Lower leg skin (tissue), 4 donors: ENCODE measurements around the gene CD93. TPM values are rescaled to one million over a fixed set of nuclear protein-coding genes. Genes with fewer than 3 reads are reported as not detected.

ENCODE experiments used
- DNase-seq, 2 donors: peaks; one replicate each; pipeline ENCODE4 v3.0.0-alpha.2; 2019; ENCODE audit warnings: low spot score in 2 of 2
- H3K4me3 ChIP-seq: fragments of 200-600 bp; sonication (generic); 2 replicates; pipeline ENCODE4 v1.5.1; 2017; ENCODE audit warnings: mild to moderate bottlenecking, low read depth; ENCODE audit not compliant: poor library complexity, severe bottlenecking
- POLR2A ChIP-seq, 2 donors: fragments of 450-650 bp; IDR thresholded peaks; one replicate each; pipeline ENCODE4 v1.6.1; 2016 to 2017; ENCODE audit warnings: antibody characterized with exemption in 2 of 2, mild to moderate bottlenecking in 1 of 2, moderate library complexity in 1 of 2
- WGBS, 2 donors: methylation state at CpG; one replicate each; pipeline ENCODE4 v1.1.5; 2018; 5-methylcytosine and 5-hydroxymethylcytosine counted together
- intact Hi-C: fragments of 100-400 bp; cut with DNase I; formaldehyde crosslinking; loops from one replicate; pipeline ENCODE4 v1.15.0; 2023; ENCODE audit warnings: low total_unique reads
- total RNA-seq, 4 donors: library from RNA; depleted of rRNA; stranded (reverse); fragments of >200 nt; gene quantifications; one replicate each; pipeline ENCODE4 v1.1.0, GENCODE V29; 2016
- TF ChIP-seq, protein P1 (sequence below), 3 donors: fragments of 450-650 bp; IDR thresholded peaks; one replicate each; pipeline ENCODE4 v1.5.1; 2016; ENCODE audit warnings: antibody characterized with exemption in 3 of 3, mild to moderate bottlenecking in 3 of 3, moderate library complexity in 2 of 3

The CD93 gene
- total RNA-seq, 4 donors from 2014 or later: 12.6 to 44.3 (median 18.2) TPM

DNA sequence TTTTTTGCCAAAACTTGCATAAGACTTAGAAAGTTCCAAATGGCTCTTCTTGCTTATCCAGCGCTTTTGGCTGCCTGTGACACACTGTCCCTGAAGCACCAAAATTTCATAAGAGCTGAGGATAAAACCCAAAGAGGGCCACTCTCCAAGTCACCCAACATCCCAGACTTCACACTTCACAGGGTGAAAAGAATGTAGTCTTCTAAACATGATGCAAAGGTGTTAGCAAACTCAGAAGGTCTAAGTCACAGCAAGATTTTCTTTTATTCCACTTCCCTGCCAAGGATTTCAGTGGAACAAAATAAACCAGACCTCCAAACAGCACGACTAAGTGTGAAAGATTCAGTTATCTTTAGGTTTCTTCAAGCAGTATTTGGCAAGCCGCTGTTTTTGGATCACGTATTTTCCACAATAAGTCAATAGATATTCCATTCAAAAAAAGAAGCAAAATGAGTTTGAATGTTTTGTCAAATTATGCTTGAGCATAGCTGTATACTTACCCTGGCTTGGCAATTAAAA is 44.6 kb upstream of the CD93 start:
- no peak for DNase-seq
- TF ChIP-seq POLR2A (IDR thresholded peaks at IDR 0.05): no peak
- TF ChIP-seq, protein P1, sequence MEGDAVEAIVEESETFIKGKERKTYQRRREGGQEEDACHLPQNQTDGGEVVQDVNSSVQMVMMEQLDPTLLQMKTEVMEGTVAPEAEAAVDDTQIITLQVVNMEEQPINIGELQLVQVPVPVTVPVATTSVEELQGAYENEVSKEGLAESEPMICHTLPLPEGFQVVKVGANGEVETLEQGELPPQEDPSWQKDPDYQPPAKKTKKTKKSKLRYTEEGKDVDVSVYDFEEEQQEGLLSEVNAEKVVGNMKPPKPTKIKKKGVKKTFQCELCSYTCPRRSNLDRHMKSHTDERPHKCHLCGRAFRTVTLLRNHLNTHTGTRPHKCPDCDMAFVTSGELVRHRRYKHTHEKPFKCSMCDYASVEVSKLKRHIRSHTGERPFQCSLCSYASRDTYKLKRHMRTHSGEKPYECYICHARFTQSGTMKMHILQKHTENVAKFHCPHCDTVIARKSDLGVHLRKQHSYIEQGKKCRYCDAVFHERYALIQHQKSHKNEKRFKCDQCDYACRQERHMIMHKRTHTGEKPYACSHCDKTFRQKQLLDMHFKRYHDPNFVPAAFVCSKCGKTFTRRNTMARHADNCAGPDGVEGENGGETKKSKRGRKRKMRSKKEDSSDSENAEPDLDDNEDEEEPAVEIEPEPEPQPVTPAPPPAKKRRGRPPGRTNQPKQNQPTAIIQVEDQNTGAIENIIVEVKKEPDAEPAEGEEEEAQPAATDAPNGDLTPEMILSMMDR (IDR thresholded peaks at IDR 0.05): no peak
- 78 to 83% methylated on average over 4 of the region's 4 CpGs for WGBS, 2 donors
- no peak overlapping the region for H3K4me3 ChIP-seq
- intact Hi-C loops: no loop called here

DNA sequence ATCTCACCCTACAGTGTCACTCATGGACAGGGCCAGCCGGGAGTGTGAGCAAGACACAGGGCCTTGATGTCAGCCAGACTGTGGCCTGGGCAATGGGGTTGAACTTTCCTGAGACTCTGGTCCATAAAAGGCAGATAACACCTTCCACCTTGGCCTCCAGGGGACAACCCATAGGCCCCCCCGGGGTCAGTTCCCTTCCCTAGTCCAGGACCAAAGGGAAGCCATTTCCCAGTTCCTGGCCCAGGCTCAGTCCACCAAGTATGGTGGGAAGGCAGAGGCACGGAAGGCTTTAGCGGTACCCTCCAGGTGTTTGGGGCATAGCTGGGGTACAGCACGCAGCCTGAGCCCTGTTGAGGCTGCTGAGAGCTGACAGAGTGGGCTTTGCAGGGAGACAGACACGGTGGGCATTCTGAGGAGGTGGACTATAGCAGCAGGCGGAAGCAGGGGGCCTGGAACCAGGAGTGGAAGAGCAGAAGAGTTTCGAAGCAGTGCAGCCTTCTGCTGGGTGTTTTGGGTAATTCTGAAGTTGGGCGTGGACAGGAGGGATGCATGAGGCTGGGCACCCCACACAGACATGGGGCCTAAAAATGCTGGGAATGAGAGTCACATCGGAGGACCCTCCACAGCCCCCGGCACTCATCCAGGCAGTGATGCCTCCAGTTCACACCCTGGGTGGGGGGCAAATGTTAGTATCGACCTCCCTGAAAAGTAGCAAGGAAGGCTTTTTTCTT is 43.9 kb upstream of the CD93 start:
- intact Hi-C loops: no loop called here
- no peak overlapping the region for H3K4me3 ChIP-seq
- TF ChIP-seq, protein P1 (IDR thresholded peaks at IDR 0.05): no peak
- no peak for TF ChIP-seq POLR2A (IDR thresholded peaks at IDR 0.05)
- no peak for DNase-seq
- 78 to 87% methylated on average over 12 of the region's 12 CpGs for WGBS, 2 donors

DNA sequence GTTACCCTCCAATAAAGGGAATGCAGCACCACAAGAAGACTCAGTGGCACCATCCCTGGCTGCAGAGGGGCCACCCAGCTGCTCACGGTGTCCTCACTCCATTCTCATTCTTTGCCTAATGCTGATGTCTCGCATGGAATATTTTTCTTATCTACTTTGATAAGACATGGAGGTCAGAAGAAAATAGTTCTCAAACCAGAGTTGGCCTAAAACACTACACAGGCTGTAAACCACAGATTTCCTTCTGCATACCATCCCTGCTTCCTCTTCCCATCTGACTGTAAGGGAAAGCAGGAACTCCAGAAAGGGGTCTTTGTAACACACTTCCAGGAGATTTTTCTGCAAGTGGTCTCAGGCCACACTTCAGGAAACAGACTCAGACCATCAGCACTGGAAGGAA is 43.1 kb upstream of the CD93 start:
- WGBS, 2 donors: 93 to 98% methylated on average over 2 of the region's 2 CpGs

DNA sequence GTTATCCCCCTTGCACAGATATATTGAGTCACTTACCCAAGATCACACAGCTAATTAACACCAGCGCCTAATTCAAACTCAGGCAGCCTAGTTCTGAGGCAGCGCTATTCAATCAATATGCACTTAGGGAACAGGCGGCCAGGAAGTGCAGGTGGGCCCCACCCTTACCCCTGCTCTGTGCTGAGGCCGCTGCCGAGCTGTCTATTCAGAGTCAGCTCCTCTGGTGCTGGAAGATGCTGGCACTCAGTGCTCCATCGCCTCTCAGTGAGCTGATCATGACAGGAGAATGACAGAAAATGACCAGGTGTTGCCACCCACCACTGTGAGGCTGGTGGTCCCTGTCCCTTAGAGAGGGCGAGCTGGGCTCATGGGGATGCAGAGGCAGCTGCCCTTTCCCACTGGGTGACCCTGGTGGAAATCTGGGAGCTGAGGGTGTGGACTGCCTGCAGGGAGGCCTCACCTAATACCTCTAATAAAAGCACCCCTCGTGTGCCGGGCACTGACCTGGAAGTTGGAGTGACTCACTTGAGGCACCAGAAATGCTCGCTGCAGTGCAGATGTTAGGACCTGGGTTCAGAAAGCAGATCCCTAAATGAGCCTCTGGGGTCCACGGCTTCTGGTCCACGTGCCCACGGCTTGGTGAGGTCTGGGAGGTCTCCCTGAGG is 42.5 kb upstream of the CD93 start:
- no peak for DNase-seq
- H3K4me3 ChIP-seq: no peak overlapping the region
- intact Hi-C loops: no loop called here
- no peak for TF ChIP-seq POLR2A (IDR thresholded peaks at IDR 0.05)
- TF ChIP-seq, protein P1 (IDR thresholded peaks at IDR 0.05): no peak
- WGBS, 2 donors: 84 to 88% methylated on average over 13 of the region's 13 CpGs

More for the DNA sequence above, 43.1 kb upstream of the CD93 start:
- H3K4me3 ChIP-seq: no peak overlapping the region
- intact Hi-C loops: no loop called here
- no peak for DNase-seq
- no peak for TF ChIP-seq POLR2A (IDR thresholded peaks at IDR 0.05)
- TF ChIP-seq, protein P1 (IDR thresholded peaks at IDR 0.05): no peak

DNA sequence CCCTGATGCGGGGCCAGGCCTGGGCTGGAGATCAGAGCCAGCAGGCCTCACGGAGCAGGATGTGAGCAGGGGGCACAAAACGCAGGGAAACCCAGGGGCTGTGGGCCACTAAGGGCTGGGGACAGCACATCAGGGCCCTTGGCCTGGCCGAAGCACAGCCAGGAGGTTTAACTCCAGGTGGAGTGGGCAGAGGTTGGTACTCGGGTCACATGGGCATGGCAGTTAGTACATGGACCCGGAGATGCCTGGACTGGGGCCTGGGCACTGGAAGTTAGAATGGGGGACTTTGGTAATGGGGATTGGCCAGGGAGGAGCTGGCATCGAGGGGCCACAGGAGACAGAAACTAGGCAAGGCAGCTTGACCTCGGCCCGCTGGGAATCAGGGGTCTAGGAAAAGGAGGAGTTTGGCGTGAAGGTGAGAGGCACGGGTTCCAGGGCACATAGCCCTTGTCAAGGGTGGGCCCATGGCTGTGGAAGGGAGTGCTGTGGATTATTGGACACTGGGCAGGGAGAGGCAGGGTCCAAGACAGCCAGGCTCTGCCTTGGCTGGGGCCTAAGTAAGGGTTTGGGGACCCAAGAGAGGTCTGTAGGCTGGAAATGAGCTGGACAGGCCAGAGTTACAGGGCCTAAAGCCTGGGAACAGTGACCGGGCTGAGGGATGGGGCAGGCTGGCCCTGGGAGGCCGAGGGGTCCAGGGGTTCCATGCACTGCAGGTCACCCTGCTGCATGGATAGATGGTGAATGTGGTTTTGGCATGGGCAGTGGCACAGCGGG is 41.6 kb upstream of the CD93 start:
- no peak for DNase-seq
- intact Hi-C loops: no loop called here
- H3K4me3 ChIP-seq: no peak overlapping the region
- WGBS, 2 donors: 92% methylated on average over 14 of the region's 14 CpGs
- TF ChIP-seq, protein P1 (IDR thresholded peaks at IDR 0.05): no peak
- no peak for TF ChIP-seq POLR2A (IDR thresholded peaks at IDR 0.05)
